HG03039 (cell line): ENCODE results near the gene CXCL14.

Experiments
- ATAC-seq: cut with Tn5 transposase; IDR thresholded peaks from one replicate; pipeline ENCODE4 v1.9.1; 2021; ENCODE audit warnings: mild to moderate bottlenecking, moderate library complexity; ENCODE audit not compliant: unreplicated experiment

Gene CXCL14, protein sequence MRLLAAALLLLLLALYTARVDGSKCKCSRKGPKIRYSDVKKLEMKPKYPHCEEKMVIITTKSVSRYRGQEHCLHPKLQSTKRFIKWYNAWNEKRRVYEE

DNA sequence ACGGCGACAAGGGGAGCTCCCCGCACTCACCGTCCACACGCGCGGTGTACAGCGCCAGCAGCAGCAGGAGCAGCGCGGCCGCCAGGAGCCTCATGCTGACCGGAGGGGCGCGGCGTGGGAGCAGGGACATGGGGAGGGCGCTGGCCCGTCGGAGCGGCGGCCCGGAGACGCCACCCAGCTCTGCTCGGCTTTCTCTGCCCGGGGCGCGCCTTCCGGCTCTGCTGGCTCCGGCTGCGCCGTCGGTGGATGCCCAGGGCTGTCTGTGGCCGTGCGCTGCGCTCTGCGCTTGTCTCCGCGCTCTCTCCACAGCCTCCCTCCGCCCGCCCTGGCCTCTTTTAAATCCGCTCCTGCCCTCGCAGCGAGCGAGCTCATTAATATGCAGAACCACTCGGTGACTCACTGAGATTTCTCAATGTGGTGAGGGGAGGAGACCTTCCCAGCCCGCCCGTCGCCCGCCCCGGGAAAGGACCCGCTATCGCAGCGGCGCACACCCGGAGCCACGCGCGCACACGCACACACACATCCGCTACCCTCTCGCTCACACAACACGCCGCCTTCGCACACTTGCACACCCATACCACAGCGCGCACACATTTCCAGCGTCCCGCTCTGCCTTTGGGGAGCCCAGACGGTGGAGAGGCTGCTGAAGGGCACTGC lies at the start of gene CXCL14:
CXCL14 (minus strand) TSS at position 307 of the 657 bp plus-strand sequence; CDS start at position 94, 213 bp downstream.
- ATAC-seq, result no peak

DNA sequence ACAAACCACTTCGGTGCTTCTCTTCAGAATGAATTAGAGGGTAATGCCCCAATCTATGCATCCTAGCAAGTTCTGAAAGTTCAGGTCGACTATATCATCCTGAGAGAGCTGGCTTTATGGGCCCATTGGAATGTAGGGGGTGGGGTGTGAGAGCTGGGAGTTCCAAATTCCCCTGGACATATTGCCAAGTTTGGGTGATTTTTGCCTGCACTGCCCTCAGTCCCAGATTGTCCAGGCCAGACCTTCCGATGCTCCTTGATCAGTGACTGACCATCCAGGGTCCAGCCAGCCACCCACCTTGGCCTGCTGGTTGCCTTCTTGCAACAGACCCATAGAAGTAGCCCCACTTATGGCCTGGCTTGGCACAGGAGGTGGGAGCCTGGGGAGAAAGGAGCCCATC lies 47.8 kb upstream of the CXCL14 start:
- ATAC-seq, result no peak

DNA sequence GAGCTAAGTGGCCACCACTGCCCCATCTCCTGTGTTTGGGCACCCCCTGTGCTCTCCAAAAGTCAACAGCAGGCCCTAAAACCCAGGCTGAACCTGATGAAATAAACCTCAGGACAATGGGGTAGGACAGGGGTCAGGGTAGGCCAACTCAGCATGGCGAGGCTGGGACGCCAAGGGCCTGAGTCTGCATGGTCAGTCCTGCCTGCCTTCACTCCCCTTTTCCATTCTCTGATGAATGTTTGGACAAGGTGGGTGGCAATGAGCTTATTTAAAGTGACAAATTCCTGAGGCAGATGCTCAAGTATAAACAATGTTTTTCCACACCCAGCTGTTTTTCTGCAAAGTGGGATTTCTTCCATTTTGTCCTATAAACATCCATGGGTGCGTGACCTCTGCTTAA lies 47.2 kb upstream of the CXCL14 start:
- ATAC-seq, result no peak

DNA sequence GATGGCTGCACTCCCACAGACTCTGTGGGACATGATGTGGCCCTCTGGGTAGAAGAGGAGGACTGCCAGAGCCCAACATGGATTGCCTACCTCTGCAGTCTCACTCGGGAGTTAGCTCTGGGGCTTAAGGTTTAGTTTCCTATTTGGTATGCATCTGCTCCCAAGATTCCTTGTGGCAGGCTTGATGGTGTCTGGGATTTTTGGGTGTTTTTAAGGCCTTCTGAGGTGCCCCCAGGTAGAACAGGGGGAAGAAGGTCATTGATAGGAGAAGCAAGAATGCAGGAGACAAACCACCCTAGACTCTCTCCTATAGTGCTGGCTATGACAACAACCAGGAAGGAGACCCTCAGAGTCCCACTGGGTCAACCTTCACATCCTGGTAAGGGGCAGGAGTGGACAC lies 46.7 kb upstream of the CXCL14 start:
- no peak for ATAC-seq

DNA sequence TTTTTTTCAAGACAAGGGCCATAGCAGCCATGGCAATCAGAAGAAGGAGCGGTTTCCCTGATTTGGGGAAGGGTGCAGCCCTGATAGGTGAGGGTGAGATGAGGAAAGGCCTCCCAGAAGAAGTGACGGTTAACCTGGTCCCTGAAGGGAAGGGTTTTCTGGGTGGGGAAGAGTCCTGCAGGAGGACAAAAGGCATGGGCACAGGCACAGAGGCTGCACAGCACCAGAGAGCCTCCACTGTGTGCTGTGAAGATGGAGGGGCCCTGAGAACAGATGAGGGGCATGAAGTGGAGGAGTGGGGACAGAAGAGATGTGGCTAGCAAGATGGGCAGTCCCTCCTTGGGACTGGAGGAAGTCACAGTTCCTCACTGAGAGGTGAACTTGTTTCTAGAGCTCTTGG lies 46.3 kb upstream of the CXCL14 start:
- ATAC-seq, result no peak

DNA sequence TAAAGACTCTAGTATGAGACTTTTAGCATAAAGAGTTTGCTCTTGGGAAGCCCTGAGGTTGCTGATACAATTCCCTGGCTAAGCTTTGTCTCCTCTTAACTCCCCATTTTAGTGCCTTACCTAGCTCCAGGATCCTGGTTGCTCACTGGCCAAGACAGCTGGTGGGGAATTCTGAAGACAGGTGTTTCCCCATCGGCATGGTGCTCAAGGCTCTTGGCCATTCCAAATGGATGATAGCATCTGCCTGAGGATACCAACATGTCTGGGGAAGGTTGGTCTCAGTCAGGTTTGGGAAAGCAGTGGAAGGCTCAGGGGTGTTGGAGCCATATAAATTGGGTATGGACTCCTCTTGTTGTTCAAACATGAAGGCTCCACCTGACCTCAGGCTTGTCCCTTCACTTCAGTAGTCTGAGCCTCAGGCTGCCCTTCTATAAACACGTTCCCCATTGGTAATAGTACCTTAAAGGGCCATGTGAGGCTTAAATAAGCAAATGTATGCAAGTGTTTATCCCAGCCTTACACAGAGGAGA lies 44.5 kb upstream of the CXCL14 start:
- ATAC-seq, result no peak

DNA sequence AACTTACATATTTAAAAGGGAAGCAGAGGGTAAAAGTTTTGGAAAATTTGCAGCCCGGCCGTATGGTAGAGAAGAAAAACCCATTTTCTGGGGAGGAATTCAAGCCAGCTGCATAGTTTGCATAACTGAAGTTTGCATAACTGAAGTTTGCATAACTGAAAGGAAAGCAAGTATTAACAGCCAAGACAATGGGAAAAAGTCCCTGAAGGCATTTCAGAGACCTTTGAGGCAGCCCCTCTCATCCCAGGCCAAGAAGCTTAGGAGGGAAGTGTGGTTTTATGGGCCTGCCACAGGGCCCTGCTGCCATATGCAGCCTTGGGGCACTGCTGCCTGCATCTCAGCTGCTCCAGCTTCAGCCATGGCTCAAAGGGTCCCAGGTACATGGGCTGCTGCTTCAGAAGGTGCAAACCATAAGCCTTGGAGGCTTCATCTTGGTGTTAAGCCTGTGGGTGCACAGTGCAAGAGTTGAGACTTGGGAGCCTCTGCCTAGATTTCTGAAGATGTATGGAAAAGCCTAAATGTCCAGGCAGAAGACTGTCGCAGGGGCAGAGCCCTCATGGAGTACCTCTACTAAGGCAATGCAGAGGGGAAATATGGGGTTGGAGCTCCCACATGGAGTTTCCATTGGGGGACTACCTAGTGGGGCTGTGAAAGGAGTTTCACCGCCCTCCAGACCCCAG lies 36.9 kb upstream of the CXCL14 start:
- ATAC-seq, result no peak

DNA sequence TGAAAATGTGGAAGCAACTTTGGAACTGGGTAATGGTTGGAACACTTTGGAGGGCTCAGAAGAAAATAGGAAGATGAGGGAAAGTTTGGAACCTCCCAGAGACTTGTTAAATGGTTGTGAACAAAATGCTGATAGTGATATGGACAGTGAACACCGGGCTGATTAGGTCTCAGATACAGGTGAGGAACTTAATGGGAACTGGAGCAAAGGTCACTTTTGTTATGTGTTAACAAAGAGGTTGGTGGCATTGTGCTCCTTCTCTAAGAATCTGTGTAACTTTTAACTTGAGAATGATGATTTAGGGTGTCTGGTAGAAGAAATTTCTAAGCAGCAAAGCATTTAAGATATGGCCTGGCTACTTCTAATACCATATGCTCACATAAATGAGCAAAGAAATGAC lies 36.4 kb upstream of the CXCL14 start:
- ATAC-seq, result no peak

DNA sequence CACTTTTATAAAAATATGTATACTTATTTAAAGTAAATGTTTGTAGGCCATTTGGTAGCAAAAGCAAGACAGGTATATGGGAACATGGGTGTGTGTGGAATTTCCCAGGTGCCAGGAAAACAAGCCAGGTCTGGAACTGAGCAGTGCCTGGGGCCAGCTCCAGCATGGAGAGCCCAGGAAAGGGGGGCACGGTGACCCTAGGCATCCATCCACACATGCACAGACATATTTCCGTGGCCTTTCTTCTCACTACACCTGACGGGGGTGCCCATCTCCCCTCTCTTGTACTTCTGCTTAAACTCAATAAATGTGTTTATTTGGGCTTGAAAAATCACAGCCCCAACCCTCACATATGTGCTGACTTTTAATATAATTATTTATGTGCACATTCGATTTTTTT lies 31.2 kb upstream of the CXCL14 start:
- ATAC-seq, result no peak

DNA sequence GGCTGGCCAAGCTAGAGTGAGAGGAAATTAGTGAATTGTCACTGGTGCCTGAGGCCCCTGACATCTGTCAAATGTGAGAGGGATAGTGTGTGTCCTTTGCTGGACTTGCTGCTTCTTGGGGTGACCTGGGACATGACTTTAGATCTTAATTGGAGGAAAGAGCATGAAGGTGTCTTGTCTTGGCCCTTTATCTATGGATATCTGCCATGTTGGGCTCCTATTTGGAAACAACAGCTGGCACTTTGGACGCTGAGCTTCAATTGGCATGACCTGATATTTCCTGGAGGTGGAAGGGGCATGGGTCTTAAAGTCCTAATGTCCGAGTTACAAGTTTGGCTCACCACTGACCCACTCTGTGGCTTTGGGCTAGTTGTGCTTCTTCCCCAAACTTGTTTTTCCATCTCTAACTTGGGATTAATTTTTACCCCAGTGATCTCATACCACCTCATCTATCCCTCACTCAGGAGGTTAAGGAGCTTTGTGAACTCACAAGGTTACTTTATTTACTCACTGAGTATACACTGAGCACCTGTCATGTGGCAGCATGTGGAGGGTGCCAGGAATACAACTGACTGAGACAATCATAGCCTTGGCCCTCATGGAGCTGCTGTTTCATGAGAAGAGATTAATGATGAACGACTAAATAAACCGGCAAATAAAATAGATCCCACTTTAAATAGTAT lies 30.1 kb upstream of the CXCL14 start:
- no peak for ATAC-seq

DNA sequence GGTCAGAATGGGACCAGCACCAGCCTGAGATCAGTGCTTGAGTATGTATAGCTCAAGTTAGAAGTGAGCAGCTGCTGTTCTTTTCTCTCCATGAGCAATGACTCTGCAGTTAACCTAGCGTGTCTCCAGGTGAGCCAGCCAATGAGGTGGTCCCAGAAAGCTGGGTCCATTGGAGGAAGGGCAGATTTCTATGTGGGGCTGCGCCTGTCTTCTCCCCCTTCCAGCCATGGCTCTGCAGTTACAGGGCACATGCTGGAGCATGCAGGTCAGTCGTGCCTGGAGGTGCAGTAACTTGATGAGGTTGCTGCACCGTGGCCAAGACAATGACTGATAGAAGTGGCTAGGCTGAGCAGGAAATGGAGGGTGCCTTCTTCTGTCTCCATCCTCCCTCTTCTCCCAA lies 29.6 kb upstream of the CXCL14 start:
- ATAC-seq, result no peak

DNA sequence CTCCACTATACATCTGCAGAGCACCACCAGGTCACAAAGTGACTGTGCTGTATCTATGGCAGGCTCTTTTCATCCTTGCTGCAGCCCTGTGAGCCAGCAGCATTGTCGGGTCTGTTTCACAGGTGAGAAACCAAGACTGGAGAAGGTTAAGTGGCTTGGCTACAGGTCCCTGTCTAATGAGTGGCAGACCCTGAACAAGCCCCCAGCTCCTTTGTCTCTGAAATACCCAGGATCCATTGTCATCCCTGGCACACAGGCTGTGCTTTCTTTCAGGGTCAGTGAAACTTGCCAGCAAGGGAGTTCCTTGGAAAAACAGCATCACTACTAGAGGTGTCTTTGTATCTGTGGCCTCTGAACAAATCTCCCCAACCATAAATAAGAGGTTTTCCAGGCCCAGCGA lies 27.6 kb upstream of the CXCL14 start:
- no peak for ATAC-seq

DNA sequence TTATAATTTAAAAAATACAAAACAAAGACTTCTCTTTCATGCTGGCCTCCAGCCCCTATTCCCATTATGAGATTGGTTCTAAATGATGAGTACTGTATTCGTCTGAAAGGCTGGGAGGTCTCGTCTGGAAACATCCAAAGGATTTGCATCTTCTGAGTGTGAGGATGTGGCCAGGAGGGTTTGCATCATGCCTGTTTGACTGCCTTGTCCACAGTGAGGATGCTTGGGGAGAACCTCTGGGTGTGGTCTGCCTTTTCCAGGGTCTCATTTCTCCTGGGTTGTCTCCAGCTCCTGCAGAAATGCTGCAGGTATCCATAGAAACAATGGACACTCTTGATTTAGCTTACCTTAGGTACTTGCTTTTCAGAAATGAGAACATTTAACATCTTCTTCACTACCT lies 26.4 kb upstream of the CXCL14 start:
- ATAC-seq, result no peak

DNA sequence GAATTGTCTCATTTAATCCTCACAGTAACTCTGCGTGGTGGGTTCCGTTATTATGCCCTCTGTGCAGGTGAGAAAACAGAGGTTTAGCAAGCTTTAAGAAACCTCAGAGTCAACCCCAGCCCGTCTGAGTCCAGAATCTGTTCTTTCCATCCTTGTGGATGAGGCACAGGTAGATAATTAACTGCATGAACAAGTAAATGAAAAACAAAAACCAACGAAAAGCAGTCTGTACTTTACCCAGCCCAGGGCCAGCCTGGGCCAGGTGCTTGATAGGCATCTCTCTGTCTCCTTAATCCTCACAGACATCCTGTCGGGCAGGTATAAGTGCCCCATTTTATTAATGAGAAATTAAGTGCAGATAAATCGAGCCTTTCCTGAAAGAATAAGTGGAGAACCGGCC lies 25.3 kb upstream of the CXCL14 start:
- no peak for ATAC-seq

DNA sequence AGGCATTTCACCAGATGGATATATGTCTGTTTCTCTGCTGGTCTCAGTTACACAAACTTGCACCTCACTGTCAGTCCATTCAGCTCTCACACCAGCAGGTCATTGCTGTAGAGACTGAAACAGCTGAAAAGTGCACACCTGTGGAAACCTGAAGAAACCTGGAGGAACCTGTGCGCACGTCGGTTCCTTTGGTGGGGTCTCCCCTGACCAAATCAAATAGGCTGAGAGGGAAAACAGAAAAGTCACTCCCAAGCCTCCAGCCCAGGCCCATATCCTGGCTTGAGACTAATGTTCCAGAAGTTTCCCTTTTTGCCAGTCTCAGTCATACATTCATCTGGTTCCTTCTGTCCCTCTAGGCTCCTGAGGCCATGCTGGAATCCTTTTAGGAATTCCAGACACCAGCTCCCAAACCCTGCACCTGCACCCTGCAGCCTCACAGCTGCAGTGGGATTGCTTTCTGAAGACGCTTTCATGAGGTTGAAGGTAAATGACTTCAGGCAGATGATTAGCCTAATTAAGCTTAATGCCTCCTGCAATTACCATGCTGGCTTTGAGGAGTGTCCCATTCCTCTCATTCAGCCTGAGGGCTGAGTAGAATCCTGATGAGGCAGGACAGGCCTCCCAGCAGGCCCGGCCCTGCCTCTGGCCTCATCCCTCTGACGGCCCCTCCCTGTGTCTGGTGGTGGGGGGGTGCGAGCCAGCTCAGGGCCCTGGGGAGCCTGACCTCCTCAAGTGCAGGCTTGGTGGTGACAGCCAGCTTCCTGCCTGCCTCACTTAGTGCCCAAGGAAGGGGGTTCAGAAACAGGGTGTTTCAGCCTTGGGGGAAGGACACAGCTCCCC lies 24.3 kb upstream of the CXCL14 start:
- no peak for ATAC-seq

DNA sequence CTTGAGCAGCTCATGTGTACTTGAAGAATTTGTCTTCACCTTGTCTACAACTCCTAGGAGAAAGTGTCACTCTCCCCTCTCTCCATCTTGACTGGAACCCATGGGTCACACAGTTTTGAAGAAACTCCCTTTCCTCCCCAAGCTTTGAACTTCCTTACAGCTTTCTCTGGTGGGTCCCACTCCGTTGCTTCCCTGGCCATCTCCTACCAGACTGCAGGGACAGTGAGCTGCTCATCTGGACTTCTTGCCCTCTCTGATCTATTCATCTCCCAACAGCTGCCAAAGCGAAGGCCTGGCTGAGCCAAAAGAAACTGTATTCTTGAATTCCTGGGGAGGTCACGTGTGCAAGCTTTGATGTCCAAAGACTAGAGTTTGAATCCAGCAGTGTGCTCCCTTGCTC lies 22.7 kb upstream of the CXCL14 start:
- no peak for ATAC-seq

DNA sequence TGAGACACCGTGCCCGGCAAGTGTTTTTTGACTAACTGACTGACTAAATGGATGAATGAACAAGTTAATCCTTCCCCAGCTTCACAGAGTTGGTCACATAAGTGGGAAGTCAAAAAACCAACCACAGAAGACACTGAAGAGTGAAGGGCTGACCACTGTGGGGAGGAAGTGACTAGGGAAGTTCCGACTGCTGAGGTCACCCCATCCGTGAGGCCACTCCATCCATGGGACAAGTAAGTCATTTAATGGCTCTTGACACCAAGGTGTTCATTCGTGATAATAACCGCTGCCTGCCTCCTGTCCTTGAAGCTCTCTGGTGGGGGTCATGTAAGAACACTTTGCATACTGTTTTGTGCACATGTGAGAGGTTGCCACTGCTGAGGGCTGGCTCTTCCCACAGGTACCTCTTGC lies 22.2 kb upstream of the CXCL14 start:
- no peak for ATAC-seq

DNA sequence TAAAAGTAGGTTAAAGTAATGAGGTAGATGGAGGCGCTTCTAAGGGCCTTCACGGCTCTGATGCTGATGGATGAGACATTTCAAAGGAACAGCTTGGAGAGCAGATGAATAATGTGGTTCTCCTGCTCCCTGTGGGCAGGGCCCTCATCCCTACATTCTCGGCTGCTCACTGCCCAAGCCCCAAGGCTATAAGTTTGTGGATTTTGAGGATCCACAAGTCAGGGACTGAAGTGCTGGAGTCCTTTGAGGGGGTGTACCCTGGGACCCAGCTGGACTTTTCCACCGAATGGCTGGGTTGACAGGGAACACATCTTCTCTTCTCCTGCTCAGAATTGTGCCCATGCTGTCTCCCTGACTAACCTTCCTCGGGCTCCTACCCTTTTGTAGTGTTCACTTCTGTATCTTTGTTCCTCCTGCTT lies 21.4 kb upstream of the CXCL14 start:
- no peak for ATAC-seq

DNA sequence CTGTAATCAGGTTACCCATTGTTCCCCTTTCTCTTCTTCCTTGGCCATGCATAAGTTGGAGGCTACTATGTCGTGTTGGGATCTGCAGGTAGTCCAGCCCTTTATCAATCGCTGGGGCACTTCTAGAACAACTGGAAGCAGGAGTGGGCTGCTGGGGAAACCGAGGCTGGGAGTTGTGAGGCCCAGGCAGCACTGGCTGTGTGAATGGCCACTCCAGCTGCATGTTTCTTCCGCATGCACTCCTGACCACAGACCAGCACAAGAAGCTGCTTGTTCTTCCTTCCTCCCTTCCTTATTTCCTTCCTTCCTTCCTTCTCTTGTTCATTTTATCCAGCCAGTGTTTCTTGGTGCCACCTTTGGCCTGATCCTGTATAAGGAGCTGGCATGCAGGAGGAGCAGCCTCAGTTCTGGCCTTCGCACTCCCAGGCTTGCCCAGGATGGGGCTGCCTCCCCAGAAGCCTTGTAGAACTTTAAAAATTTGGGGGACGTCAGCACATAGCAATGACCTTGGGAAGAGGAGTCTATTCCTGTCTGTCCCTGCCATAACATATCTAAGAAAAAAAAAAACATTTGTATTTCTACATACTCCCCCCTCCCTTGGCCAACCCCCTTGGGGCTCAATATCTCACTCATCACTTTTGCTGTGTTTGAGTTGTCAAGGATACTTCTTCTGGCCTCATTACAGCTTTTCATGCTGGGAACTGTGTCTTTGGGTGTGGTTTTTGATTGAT lies 20.8 kb upstream of the CXCL14 start:
- ATAC-seq, result no peak

DNA sequence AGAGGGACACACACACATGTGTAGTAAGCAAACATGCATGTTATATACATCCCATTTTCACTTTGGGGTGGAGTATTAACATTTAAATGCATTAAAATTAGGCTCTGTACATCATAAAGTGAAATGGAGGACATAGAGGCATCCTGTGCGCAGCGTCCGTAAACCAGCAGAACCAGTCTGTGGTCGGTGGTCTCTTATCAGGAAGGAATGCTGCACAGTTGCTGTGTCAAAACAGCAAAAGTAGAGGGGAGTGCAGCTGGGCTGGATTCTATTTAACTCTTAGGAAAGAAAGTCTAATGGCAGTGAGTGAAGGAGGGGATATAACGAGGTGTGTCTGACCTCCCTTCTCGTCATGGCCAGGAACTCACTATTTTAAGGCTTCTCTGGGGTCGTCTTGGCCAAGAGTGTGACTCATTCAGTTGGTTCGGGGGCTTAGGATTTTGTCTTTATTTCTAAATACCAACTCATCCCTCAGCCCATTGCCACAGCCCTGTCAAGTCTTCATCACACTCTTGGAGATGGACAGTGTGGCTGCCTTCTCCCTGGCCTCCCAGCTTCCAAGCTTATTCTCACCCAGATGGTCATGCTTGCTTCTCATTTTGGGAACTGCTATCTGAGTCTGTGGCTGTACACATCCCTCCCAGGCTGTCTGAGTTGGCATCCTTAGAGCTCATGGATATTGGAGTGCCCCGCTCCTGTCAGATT lies 20.1 kb upstream of the CXCL14 start:
- ATAC-seq, result no peak
